Measurements from ENCODE around the gene TMEM143. TPM values are rescaled to one million over a fixed set of nuclear protein-coding genes. Genes with fewer than 3 reads are reported as not detected.

TMEM143 gene
- polyA plus RNA-seq = 3.2 and 4.9 TPM in 2 replicates

DNA sequence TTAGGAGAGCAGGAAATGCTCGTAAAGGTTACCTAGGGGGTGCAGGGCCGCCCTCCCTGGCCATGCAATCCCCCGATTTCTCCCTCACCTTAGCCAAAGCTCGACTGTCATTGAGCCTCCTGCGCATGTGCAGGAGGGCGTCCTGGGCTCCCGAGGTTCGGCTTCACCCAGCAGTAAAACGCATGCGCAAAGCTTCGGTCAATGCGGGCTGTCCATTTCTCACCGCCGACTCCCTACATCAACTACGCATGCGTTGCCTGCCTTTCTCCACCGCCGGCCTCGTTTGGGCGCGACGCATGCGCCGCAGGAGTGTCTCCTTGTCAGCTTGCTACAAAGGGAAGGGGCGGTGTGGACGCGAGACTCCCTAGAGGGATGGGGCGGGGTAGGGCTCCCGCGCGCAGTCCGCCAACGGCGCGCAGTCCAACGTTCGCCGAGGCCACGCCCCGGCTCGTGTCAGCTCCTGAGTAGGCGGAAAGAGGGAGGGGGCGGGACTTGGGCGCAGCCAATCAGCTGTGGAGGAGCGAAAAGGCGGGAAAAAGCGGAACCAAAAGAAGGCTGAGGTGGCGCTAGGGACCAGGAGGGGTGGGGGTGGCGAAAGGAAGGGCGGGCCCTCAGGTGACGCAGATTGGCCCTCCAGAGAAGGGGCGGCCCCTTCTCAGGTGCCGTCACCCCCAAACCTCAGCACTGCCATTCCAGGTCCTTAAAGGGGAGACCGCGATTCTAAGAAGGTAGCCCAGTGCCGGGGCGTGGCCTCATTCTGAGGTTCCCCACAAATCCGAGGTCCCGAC lies at the start of gene TMEM143, which contains the start of gene SYNGR4:
Gene TMEM143, minus strand, starts transcription at position 131 of the 788 bp plus-strand sequence. Its CDS starts 20 bp downstream, at position 111.
Gene SYNGR4, plus strand, starts transcription at position 558 of the 788 bp plus-strand sequence. CDS start 1,476 bp downstream, outside the sequence.

GRCh38 chr19:48393559-48394330 lies 30.0 kb upstream of the TMEM143 start, which contains the start of gene GRIN2D:
GRIN2D (plus strand) TSS chr19:48393668; CDS start chr19:48398393, 4,725 bp downstream.

GRCh38 chr19:48391100-48392005 lies 27.6 kb upstream of the TMEM143 start, which contains the start of gene KDELR1:
KDELR1 (minus strand) TSS chr19:48391551; CDS start chr19:48391358, 193 bp downstream.

GRCh38 chr19:48325265-48325910 lies 38.4 kb downstream of the TMEM143 start, which contains the start of gene EMP3:
EMP3 (plus strand) TSS chr19:48325552; CDS start chr19:48326845, 1,293 bp downstream.

Other genes with a start within 250 kb of the TMEM143 start
- 1.4 and 3.4 TPM in 2 replicates for gene LIG1, start 193.6 kb downstream of the TMEM143 start, polyA plus RNA-seq
- gene ZSWIM9, start 193.3 kb downstream of the TMEM143 start, polyA plus RNA-seq = 0.17 and 1.3 TPM in 2 replicates
- gene CARD8, start 108.0 kb downstream of the TMEM143 start, polyA plus RNA-seq = 4.6 and 9.0 TPM in 2 replicates
- 0.17 TPM in 1 of 2 replicates, not detected in the other for gene ZNF114, start 93.9 kb downstream of the TMEM143 start, polyA plus RNA-seq
- gene EMP3, start 38.4 kb downstream of the TMEM143 start, polyA plus RNA-seq = 0.97 and 6.4 TPM in 2 replicates
- gene SYNGR4, start 427 bp upstream of the TMEM143 start, polyA plus RNA-seq = not detected in 2 replicates
- 8.9 and 18.1 TPM in 2 replicates for gene KDELR1, start 27.6 kb upstream of the TMEM143 start, polyA plus RNA-seq
- gene GRIN2D, start 29.7 kb upstream of the TMEM143 start, polyA plus RNA-seq = not detected in 2 replicates
- gene GRWD1, start 82.0 kb upstream of the TMEM143 start, polyA plus RNA-seq = 1.0 and 2.4 TPM in 2 replicates
- gene KCNJ14, start 91.6 kb upstream of the TMEM143 start, polyA plus RNA-seq = 0.43 TPM in 1 of 2 replicates, not detected in the other
- gene CYTH2, start 105.4 kb upstream of the TMEM143 start, polyA plus RNA-seq = 10.5 and 12.6 TPM in 2 replicates
- 1.1 and 1.5 TPM in 2 replicates for gene LMTK3, start 147.9 kb upstream of the TMEM143 start, polyA plus RNA-seq
- 0.24 and 1.6 TPM in 2 replicates for gene SULT2B1, start 188.2 kb upstream of the TMEM143 start, polyA plus RNA-seq
- not detected in 2 replicates for gene SPACA4, start 242.8 kb upstream of the TMEM143 start, polyA plus RNA-seq